GM21360 (cell line): ENCODE data around the gene PIEZO2.
"Not testable (repeated sequence)": the region's sequence is repeated elsewhere in the genome, so short reads cannot be mapped to it uniquely, and the experiment has no call there.

ENCODE experiments used
- ATAC-seq: cut with Tn5 transposase; IDR thresholded peaks from one replicate; pipeline ENCODE4 v1.9.1; 2021; ENCODE audit warnings: mild to moderate bottlenecking, moderate library complexity; ENCODE audit not compliant: unreplicated experiment

Gene PIEZO2

GRCh38 chr18:10659594-10659993 lies 489.8 kb downstream of the PIEZO2 start:
- ATAC-seq = no peak

GRCh38 chr18:10659000-10659399 lies 490.4 kb downstream of the PIEZO2 start:
- ATAC-seq = no peak

GRCh38 chr18:10644003-10644402 lies 505.4 kb downstream of the PIEZO2 start:
- not testable (repeated sequence) for ATAC-seq

- not testable (repeated sequence) for ATAC-seq
Measured at GRCh38 chr18:10642915-10643524, 506.3 kb downstream of the PIEZO2 start.

- ATAC-seq = not testable (repeated sequence)
Measured at GRCh38 chr18:10638539-10638885, 510.9 kb downstream of the PIEZO2 start.

GRCh38 chr18:10637858-10638538 lies 511.4 kb downstream of the PIEZO2 start:
- ATAC-seq = not testable (repeated sequence)

- ATAC-seq = peak; percentile 99
Measured at GRCh38 chr18:10629076-10629475, 520.3 kb downstream of the PIEZO2 start.

- not testable (repeated sequence) for ATAC-seq
Measured at GRCh38 chr18:10626606-10627213, 522.7 kb downstream of the PIEZO2 start.

GRCh38 chr18:10623606-10624005 lies 525.8 kb downstream of the PIEZO2 start:
- not testable (repeated sequence) for ATAC-seq

- not testable (repeated sequence) for ATAC-seq
Measured at GRCh38 chr18:10622982-10623381, 526.4 kb downstream of the PIEZO2 start.

- not testable (repeated sequence) for ATAC-seq
Measured at GRCh38 chr18:10620670-10621329, 528.6 kb downstream of the PIEZO2 start.
